22Rv1 (cell line): ENCODE data around the gene RRAGB.
"Not testable (repeated sequence)": the region's sequence is repeated elsewhere in the genome, so short reads cannot be mapped to it uniquely, and the experiment has no call there.

ENCODE experiments used
- CTCF ChIP-seq: fragments of 450-650 bp; IDR thresholded peaks from 2 replicates; pipeline ENCODE4 v1.5.1; 2017; ENCODE audit warnings: mild to moderate bottlenecking
- ZFX ChIP-seq: fragments of 450-650 bp; IDR thresholded peaks from 2 replicates; pipeline ENCODE4 v1.6.1; 2017; ENCODE audit warnings: antibody characterized with exemption, borderline replicate concordance

- not testable (repeated sequence) for TF ChIP-seq CTCF, ZFX
Observed at GRCh38 chrX:55703436-55703835, 14.1 kb upstream of the RRAGB start.
